Endodermal cell (in vitro differentiated cells): ENCODE results near the gene IL25. TPM values are rescaled to one million over a fixed set of nuclear protein-coding genes. Genes with fewer than 3 reads are reported as not detected.
"Not testable (repeated sequence)": the region's sequence is repeated elsewhere in the genome, so short reads cannot be mapped to it uniquely, and the experiment has no call there.

Source experiments
- DNase-seq: peaks from one replicate; pipeline ENCODE4 v3.0.0-alpha.2; 2017
- H3K27ac ChIP-seq: 2 replicates; pipeline ENCODE4 v1.5.1; 2013; ENCODE audit warnings: mild to moderate bottlenecking, low read depth, low read length, moderate library complexity
- H3K27me3 ChIP-seq: 2 replicates; pipeline ENCODE4 v1.6.1; 2013; ENCODE audit warnings: mild to moderate bottlenecking, low read length, moderate library complexity; ENCODE audit not compliant: insufficient read depth, control insufficient read depth, poor library complexity, severe bottlenecking
- H3K36me3 ChIP-seq: 2 replicates; pipeline ENCODE4 v1.7.0; 2013; ENCODE audit warnings: mild to moderate bottlenecking, low read length, moderate library complexity; ENCODE audit not compliant: control insufficient read depth, insufficient read depth
- H3K4me1 ChIP-seq: one replicate; pipeline ENCODE4 v1.7.0; 2013; ENCODE audit warnings: low read length; ENCODE audit not compliant: control insufficient read depth, insufficient read depth
- H3K4me3 ChIP-seq: 2 replicates; pipeline ENCODE4 v1.5.1; 2013; ENCODE audit warnings: mild to moderate bottlenecking, low read length, moderate library complexity
- H3K9ac ChIP-seq: 2 replicates; pipeline ENCODE4 v1.6.1; 2013; ENCODE audit warnings: mild to moderate bottlenecking, low read length, moderate library complexity; ENCODE audit not compliant: poor library complexity, severe bottlenecking; ENCODE audit errors: extremely low read depth
- H3K9me3 ChIP-seq: 2 replicates; pipeline ENCODE4 v1.6.1; 2013; ENCODE audit warnings: mild to moderate bottlenecking, low read length, moderate library complexity; ENCODE audit not compliant: control insufficient read depth
- H3K27ac Mint-ChIP-seq: 2 replicates; pipeline ENCODE4 v1.8.0; 2020; ENCODE audit warnings: mixed read lengths
- H3K27me3 Mint-ChIP-seq: 2 replicates; pipeline ENCODE4 v1.8.0; 2021; ENCODE audit warnings: mild to moderate bottlenecking, mixed read lengths; ENCODE audit not compliant: insufficient read depth
- H3K36me3 Mint-ChIP-seq: 2 replicates; pipeline ENCODE4 v1.8.0; 2020; ENCODE audit warnings: low read depth, mixed read lengths
- H3K4me1 Mint-ChIP-seq: 2 replicates; pipeline ENCODE4 v1.8.0; 2020; ENCODE audit warnings: mixed read lengths
- H3K4me3 Mint-ChIP-seq: 2 replicates; pipeline ENCODE4 v1.8.0; 2020; ENCODE audit warnings: mild to moderate bottlenecking, moderate library complexity, mixed read lengths
- H3K9me3 Mint-ChIP-seq: 2 replicates; pipeline ENCODE4 v1.8.0; 2020; ENCODE audit warnings: mild to moderate bottlenecking, mixed read lengths
- CTCF ChIP-seq: fragments of 200-600 bp; sonication (generic); conservative IDR thresholded peaks from 2 replicates; pipeline ENCODE4 v1.5.0; 2021; ENCODE audit warnings: antibody characterized with exemption, mild to moderate bottlenecking
- WGBS, 2 experiments: methylation state at CpG; one replicate each; pipeline versions ENCODE4 v1.1.5 to v1.1.7; 2013; ENCODE audit warnings: missing lambda C conversion rate in 2 of 2, mixed read lengths in 1 of 2; ENCODE audit not compliant: insufficient coverage in 1 of 2, insufficient read length in 1 of 2; 5-methylcytosine and 5-hydroxymethylcytosine counted together
- total RNA-seq, 2 donors: library from RNA; stranded (reverse); fragmentation: NEBNext Ultra II Directional in 1 of 2; extraction: Animal tissue kit (Norgen Biotek cat#: 25700) in 1 of 2; gene quantifications; 2 replicates in 1 of 2; 3 replicates in 1 of 2; pipeline ENCODE4 v1.2.1, GENCODE V29; 2021

IL25 gene
- total RNA-seq, 2 donors from 2014 or later: not detected

- Histone ChIP-seq H3K27me3 (no peaks in the 10 kb centered on the region), H3K27ac (no peak overlapping the region), H3K4me3 (no peak overlapping the region), H3K9ac (no peak overlapping the region), H3K9me3 (no peaks in the 10 kb centered on the region), H3K36me3 (no peaks in the 10 kb centered on the region), H3K4me1 (no peaks in the 10 kb centered on the region)
- DNase-seq: no peak
- 83 to 93% methylated on average over 3 to 6 of the region's 6 CpGs for WGBS, 2 experiments
- Mint-ChIP-seq H3K9me3 (no peaks in the 10 kb centered on the region), H3K4me3 (no peak overlapping the region), H3K36me3 (no peaks in the 10 kb centered on the region), H3K27ac (no peak overlapping the region), H3K27me3 (peaks cover 47% of the 10 kb centered on the region), H3K4me1 (no peaks in the 10 kb centered on the region)
- no peak for TF ChIP-seq CTCF
These were observed 27.0 kb downstream of the IL25 start for GRCh38 chr14:23399591-23399990.

GRCh38 chr14:23400496-23401149, 28.0 kb downstream of the IL25 start:
- H3K27me3 Mint-ChIP-seq: peaks cover 51% of the 10 kb centered on the region
- not testable (repeated sequence) for H3K36me3 ChIP-seq, H3K4me1 ChIP-seq, H3K27ac ChIP-seq, H3K4me1 Mint-ChIP-seq, H3K9me3 Mint-ChIP-seq, H3K36me3 Mint-ChIP-seq, DNase-seq, H3K27ac Mint-ChIP-seq, H3K4me3 Mint-ChIP-seq, H3K9me3 ChIP-seq, H3K4me3 ChIP-seq, H3K9ac ChIP-seq, H3K27me3 ChIP-seq
- 86 to 94% methylated on average over 15 to 16 of the region's 16 CpGs for WGBS, 2 experiments

- WGBS, 2 experiments: 79 to 91% methylated on average over 3 to 4 of the region's 4 CpGs
- Histone ChIP-seq H3K4me1 (no peaks in the 10 kb centered on the region), H3K27ac (no peak overlapping the region), H3K4me3 (no peak overlapping the region), H3K9me3 (no peaks in the 10 kb centered on the region), H3K27me3 (peaks cover 5% of the 10 kb centered on the region), H3K36me3 (no peaks in the 10 kb centered on the region), H3K9ac (no peak overlapping the region)
- DNase-seq: no peak
- peaks cover 56% of the 10 kb centered on the region for H3K27me3 Mint-ChIP-seq
- H3K4me3 Mint-ChIP-seq: no peak overlapping the region
- no peaks in the 10 kb centered on the region for H3K9me3 Mint-ChIP-seq
- no peak overlapping the region for H3K27ac Mint-ChIP-seq
- H3K4me1 Mint-ChIP-seq: no peaks in the 10 kb centered on the region
- no peak for TF ChIP-seq CTCF
- H3K36me3 Mint-ChIP-seq: no peaks in the 10 kb centered on the region
These were observed 28.7 kb downstream of the IL25 start for GRCh38 chr14:23401291-23401690.
